ENCODE data around the gene SAMD4A.
A peak's percentile ranks its signal among the peaks of the same experiment; 100 is the strongest.
"Not testable (repeated sequence)": the region's sequence is repeated elsewhere in the genome, so short reads cannot be mapped to it uniquely, and the experiment has no call there.

The SAMD4A gene

DNA sequence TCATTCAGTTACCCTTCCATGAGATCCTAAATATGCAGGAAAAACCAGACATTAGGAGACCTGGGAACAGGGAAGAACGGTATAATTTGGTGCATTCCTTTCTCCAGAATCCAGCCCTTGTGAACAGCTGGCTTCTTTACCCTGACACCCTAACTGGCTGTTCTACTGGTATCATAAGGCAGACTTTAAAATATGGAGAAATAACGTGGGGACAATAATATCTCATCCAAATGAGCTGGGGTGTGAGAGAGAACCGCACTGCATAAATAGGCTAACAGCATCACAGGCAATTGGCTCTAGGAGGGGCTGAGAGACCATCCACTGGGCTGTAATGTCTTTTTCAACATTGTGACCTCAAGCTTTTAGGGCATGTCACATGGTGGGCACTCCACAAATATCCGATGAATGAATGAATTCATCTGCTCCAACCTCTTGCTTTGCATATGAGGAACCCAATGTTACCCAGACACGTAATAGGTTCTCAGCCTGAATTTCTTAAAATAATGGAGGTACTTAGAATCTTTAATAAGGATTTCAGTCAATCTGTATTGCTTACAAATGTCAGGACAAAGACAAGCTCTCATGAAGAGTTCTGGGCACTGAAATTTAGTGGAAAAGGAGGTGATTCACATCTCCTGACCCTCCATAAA lies 157.9 kb downstream of the SAMD4A start:
- no peak for DNase-seq (ENCODE audit: low read depth, low spot score)

DNA sequence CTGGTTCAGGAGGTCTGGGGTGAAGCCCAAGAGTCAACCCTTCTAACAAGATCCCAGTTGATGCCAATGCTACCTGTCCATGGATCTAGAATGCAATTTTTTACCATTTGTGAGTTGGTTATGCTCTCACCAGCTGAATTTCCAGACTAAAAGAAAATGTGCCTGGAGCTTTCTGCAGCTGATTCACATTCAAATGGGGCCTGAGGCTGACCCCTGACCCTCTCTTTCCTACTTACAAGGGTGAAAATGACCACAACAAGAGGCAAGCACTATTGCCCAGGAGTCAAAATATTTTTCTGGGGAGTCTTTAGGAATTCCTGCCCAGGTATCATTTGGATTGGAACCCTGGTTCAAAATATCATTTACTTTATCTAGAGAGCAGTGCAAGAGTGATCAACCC lies 159.1 kb downstream of the SAMD4A start:
- DNase-seq (ENCODE audit: low read depth, low spot score): no peak

DNA sequence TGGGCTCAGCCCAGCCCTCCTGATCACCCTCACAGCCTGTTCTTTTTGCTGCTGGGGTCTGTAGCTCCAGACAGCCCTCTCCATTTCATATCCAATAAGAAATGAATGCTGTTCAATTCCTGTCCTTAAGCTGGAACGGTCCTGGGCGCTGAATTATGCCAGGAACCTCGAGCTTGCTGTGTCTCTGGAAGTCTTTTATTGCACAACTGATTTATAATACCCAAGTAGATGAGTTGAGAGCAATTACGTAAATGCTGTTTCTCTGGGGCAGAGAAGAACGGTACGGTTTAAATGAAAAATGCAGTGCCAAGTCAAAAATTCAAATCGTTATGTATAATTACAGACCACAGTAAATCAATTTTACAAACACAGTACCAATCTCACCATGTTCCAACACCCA lies 161.0 kb downstream of the SAMD4A start:
- DNase-seq (ENCODE audit: low read depth, low spot score): no peak

DNA sequence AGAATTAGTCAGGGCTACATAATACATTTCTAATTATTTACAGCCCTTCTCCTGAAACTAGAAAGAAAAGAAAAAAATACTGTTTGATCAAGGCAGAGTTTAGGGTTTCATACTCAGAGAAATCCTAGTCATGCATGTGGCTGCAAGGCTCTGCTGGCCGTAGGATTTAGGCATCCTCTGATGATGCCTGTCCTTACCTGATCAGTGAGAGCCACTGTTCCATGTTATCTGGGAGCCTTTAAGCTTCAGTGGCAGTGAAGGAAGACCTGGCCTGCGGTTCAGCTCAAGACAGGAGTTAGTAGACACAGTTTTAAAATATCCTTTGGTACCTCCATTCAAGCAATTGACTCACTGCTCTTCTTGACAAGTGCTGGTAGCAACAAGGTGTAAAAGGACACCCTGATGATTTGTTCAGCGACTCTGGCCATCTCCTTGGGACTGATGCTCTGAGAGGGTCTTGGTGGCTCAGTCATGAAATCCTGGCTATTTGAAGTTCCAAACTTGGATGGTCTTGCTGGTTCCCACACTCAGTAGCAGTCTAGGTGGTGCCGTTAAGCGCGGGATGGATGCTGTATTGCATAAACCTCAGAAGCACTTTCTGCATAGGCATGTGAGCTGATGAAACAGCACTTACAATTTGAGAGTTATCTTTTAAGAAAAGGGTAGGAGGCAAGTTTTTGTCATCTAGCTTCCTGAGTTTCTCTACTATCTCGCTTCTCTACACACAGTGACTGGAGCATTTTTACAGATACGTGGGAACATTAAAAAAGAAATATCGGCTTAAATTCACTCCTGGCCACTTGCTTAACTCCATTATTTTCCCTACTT lies 162.0 kb downstream of the SAMD4A start:
- DNase-seq (ENCODE audit: low read depth, low spot score): no peak

DNA sequence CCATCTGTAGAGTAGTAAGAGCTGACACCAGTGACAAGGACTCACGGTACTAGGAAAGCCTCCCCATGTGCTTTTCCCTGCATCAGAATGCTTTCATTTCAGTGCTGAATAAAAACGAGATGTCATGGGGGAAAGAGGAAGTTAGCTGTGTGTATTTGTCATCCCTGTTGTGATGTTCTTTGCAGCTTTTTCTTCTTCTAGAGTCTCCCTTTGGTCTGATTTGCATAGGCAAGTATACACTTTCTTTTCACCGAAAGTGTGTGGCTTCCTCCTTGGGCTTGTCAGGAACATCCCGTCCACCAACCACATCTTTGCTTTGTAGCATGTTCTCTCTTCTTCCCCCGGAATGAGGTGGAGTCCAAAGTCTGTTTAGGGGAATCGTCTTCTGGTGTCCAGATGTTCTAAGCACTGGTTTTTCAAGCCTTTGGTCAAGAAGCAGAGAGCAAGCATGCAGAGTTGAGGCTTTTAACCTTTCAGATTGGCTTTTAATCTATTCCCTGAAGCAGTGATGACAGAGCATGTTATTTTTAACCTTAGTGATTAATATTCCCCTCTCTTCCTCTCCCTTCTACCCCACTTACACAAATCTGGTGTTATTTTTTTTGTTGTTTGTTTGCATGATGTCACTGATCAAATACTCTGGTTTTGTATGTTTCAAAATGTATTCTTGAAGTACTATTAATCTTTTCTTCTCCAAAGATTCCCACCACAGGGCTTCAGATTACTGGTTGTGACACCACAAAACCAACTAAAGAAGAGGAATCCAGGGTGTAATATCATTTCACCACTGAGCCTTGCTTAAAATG lies 163.4 kb downstream of the SAMD4A start:
- DNase-seq (ENCODE audit: low read depth, low spot score): peak; percentile 28

DNA sequence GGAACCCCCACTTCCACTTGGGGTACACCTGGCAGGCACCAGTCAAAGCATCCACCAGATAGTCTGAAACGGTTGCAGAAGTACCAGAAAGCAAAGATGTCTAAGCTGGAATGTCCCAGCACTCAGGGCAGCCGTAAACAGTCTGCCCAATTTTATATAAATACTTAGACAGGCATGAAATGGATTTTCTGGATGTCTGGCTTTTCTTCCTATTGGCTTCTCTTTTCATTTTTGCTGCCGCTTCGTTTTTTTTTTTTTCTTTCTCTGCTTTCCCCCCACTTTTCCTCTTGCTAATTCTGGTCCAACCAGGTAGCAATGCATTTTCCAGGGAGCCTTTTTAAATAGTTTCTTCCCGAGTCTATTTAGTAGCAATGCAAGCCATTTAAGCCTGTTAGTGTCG lies 168.0 kb downstream of the SAMD4A start:
- no peak for DNase-seq (ENCODE audit: low read depth, low spot score)

DNA sequence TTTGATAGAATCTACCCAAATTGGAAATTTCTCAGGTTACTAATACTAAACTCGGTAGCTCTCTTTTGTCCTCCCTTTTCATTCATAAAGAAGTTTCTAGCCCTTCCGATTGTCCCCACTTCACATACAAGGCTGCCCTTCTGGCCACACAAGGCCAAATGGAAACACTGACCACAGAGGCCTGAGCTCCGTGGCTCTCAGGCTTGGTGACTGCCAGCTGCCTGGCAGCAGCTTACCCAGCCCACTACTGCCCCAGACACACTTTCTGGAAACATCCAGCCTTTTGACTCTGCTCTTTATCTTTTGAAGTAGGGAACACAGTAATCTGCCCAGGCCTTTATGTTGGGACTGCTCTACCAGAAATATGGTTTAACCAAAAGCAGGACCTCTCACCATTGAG lies 168.5 kb downstream of the SAMD4A start:
- DNase-seq (ENCODE audit: low read depth, low spot score): no peak

DNA sequence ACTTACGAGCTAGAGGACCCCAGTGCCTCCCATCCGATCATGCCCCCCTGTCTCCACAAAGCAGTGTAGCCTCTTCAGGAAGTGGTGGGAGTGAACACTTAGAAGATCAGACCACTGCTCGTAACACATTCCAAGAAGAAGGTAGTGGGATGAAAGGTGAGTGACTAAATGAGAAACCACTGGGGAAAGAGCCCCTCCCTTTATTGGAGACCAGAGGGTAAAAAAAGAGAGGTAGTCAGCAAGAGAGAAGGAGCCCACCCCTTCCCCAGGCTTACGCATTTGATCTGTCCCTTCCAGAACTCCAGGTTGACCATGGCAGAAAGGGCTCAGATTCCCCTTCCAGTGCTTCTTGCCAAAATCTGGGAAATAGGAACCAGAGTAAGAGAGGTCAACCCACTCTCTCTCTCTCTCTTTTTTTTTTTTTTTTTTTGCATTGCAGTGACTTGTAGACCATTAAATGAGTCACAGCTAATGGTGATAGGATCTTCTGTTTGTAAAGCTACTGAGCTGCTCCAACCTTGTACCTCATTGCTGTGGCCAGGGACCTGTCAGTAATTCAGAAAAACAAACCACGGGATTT lies 170.3 kb downstream of the SAMD4A start:
- no peak for DNase-seq (ENCODE audit: low read depth, low spot score)

DNA sequence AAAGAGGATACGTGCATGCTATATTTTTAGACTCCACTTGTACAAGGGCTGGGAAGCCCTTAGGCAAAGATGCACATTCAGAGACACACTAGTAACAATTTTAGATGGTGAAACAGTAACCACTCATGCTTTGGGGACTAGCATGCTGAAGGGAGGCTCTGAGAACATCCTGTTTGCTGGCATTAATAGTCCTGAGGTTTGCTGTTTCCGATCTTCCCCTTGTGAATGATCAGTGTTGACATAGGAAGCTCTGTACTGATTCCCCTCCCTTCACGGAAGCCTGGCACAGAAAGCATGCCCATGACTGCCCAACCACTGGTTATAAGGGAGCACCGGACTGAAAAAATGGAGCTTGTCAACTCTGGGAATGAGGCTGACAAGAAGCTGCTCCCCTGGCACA lies 171.1 kb downstream of the SAMD4A start:
- no peak for DNase-seq (ENCODE audit: low read depth, low spot score)

DNA sequence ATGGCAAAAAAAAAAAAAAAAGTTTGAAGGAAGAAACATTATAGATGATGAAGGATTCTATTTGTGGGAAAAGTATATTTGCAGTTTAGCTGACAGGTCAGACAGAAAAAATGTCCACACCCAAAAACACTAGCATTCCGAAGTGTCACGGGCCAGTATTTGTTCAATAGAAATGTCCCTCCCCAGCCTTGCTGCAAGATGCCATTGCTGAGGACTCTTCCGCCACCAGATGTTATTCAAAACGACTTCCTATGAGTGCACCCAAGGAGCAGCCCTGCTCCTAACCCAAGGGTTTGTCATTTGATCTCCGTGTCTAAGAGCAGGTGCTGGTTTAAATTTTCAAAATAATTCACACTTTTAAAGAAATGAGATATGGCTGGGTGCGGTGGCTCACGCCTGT lies 172.6 kb downstream of the SAMD4A start:
- DNase-seq (ENCODE audit: low read depth, low spot score): no peak

DNA sequence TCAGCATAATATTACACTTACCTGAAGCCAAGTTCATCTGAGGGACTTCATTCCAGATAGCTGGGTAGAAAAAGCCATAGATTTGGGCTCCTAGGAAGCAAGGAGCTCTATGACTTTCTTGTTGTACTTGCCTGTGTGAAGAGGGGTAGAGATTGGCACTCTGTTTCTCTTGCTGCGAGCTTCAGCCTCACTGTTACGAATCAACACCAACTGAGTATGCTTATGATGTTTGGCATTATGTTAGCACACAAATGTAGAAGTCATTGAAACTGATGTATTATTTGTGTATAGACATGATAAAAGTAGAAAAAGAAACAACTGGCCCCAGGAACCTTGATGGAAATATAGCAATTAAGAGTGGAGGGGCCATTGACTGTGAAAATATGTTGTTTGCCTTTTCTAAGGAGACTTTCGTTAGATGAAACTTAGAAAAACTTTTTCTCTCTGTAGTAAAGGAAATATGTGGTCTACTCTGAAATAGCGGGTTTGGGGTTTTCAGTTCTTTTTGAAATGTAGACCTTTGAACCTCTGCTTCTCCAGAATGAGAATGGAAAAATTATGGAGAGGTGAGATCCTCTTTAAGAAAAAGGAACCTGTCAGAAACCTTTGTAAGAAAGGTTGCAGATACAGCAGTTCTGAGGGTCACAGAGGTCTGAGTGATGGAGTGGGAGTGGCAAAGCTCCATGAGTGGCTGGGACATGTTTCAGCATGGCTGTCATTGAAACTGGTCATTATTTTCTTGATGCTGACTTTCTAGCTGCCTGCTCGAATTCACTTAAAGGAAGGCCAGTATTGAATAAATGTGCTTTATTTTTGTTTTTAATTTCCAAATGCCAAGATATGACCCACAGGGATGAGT lies 175.8 kb downstream of the SAMD4A start:
- no peak for DNase-seq (ENCODE audit: low read depth, low spot score)

DNA sequence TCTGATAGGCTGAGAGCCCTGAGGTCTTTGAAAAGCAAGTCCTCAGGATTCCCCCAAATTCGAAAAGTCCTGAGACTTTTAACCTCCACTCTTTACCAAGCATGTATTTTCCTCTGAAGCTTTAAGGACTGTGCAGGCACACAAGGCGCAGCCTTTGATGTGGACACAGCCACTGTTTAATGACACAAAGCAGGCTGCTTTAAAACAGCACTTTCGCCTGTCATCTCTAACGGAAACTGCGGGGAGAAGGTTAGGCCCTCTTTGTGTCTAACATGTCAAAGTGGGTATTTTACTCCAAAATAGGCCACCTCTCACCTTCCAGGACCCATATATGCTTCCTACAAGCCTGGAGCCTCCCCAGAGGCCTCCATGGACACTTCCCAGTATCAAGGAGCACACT lies 176.5 kb downstream of the SAMD4A start:
- DNase-seq (ENCODE audit: low read depth, low spot score): no peak

DNA sequence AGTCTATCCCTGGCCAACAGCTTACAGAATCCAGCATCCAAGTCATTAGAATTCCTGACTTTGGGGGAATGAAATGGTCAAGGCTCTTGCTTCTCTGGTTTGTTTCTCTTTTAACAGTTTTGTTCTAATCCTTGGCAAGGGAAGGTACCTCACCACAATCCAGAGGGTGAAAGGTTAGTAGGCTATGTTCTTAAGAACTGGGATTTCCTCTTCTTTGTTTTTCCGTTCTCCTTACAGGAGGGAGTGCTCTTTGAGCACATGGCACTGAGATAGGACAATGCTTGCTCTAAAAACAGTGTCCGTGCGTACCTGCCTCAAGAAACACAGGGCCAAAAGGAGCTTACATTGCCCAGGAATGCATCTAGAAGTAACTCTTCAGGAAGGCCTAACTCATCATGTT lies 179.1 kb downstream of the SAMD4A start:
- no peak for DNase-seq (ENCODE audit: low read depth, low spot score)

DNA sequence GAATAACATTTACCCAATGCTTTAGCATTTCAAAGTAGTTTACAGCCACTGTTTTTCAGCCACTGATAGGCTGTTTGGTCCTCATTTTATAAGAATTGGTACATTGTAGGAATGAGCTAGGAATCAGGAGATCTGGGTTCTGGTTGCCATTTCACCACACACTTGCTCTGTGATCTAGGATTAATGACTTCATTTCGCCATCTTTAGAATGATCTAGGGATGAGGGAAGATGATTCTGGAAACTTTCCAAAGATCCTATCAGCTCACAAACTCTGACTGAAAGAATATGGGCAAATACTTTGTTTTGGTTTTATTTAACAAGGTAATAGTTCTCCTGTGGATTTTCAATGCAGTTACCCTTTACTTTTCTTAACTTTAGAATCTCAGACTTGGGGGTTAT lies 180.7 kb downstream of the SAMD4A start:
- no peak for DNase-seq (ENCODE audit: low read depth, low spot score)

DNA sequence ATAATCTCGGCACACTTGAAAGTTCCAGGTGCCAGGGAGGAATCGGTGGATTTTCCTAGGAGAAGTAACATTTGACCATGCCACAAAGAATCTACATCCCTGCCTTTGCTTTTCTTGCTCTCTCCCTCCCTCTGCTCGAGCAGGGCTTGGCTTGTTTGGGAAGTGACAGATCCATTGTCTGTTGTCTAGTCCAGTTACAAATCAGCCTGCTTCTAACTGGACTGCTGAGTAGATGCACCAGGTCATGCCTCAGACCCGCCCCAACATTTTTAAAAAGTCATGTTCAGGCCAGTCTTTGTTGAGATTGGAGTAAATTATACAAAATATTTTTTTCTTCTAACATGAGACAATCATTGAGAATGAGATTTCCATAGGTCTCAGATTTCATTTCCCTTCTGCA lies 182.3 kb downstream of the SAMD4A start:
- DNase-seq (ENCODE audit: low read depth, low spot score): no peak

DNA sequence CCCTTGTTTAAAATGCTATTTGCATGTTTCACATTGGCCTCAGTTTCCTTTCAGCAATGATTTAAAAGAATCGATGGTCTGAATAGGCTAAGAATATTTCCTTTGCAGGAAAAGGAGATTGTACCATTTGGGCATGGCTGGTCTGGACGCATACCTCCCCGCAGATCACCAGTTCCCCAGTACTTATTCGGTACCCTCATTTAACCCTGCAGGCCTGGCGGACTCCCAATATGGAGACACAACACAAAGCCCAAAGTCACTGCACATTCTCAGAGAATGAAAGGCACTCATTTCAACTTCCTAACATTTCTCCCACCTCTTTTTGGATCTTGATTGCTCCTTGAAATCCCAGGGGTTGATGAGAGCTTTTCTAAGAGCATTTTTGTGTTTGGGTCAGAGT lies 182.8 kb downstream of the SAMD4A start:
- DNase-seq (ENCODE audit: low read depth, low spot score): no peak

DNA sequence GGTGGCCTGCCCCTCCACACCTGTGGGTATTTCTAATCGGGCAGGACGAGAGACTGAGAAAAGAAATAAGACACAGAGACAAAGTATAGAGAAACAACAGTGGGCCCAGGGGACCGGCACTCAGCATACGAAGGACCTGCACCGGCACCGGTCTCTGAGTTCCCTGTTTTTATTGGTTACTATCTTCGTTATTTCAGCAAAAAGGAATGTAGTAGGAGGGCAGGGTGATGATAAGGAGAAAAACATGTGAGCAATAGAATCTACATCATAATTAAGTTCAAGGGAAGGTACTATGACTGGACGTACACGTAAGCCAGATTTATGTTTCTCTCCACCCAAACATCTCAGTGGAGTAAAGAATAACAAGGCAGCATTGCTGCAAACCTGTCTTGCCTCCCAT lies 185.7 kb downstream of the SAMD4A start:
- not testable (repeated sequence) for DNase-seq (ENCODE audit: low read depth, low spot score)

DNA sequence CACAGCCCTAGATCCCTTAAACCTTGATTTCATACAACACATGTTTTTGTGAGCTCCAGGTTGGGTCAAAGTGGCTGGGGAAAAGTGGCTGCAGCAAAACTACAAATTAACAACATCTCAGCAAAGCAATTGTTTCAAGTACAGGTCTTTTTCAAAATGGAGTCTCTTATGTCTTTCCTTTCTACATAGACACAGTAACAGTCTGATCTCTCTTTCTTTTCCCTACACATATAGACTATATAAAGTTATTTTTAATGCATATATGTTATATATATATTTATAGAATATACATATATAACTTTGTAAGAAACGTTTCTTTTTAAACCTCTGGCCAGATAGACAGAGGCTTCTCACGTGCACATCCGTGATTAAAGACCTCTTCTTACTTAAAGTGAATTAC lies 186.5 kb downstream of the SAMD4A start:
- not testable (repeated sequence) for DNase-seq (ENCODE audit: low read depth, low spot score)

DNA sequence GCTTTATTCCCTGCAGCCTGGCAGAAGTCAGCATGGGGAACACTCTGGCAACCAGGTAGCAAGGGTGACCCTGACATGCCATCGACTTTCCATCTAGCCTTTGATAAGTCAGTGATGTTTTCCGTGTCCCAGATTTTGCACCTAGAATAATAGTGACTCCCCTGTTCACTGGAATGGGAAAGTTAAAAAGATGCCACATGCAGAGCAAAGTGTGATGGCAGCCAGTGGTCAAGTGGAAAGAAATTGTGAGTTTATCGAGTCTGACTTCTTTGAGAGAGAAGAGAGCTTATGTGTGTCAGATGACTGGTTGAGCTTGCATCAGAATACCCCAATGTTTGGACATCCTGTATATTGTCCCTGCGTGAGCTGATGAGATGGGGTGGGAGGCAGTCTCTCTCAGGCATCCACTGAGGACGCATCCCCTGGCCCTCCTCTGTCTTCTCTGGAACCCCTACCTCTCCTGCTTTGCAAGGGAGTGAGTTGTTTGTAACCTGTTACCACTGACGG lies 187.2 kb downstream of the SAMD4A start:
- DNase-seq (ENCODE audit: low read depth, low spot score): no peak

DNA sequence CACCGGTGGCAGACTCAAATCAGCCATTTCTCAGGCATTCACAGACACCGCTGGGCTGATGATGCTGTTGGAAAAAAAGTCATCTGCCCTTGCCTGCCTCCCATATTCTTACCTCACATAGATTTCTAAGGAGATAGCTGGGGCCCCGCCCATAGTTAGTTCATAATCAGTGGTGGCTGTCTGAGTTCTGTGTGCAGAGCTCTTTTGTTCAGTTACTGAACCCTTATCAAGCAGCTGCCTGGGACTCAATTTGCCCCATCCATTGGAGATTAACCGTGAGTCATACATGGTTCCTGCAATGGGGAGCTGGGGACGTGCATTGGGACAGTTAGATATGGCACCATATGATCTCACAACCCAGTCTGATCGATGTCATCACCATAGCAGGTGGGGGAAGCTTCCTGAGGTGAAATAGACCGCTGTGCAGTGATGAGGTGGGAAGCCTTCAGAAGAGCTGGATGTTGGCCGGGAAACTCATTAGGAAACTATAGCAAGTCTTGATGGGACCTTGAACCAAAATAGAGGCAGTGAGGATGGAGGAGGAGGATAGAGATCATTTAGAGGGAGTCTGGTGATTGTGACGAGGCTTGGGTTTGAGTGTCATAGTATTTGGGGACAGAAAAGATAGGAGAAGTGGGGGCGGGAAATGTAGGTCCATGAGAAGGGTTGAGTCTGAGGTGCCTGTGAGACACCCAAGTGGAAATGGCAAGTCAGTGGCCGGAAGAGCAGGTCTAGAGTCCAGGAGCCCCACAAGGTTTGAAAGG lies 187.9 kb downstream of the SAMD4A start:
- DNase-seq (ENCODE audit: low read depth, low spot score): no peak

All from smooth muscle cell of the brain vasculature (primary cell).